Fibroblast of pulmonary artery (primary cell): Measurements from ENCODE around the gene RWDD2A.

Experiments used
- DNase-seq: peaks from one replicate; pipeline ENCODE4 v3.0.0-alpha.2; 2010; ENCODE audit warnings: low read depth
- H3K4me3 ChIP-seq: replicated peaks from 2 replicates; pipeline ENCODE4 v1.5.1; 2011; ENCODE audit warnings: low read depth, mild to moderate bottlenecking, control low read depth, low read length, moderate library complexity
- CTCF ChIP-seq: IDR thresholded peaks from 2 replicates; pipeline ENCODE4 v1.5.1; 2011; ENCODE audit warnings: mild to moderate bottlenecking, control low read depth, low read length, inconsistent platforms; ENCODE audit errors: missing control alignments

RWDD2A gene

GRCh38 chr6:83218646-83219045, 25.5 kb downstream of the RWDD2A start:
- DNase-seq = no peak
- no peak overlapping the region for H3K4me3 ChIP-seq
- no peak for TF ChIP-seq CTCF

- H3K4me3 ChIP-seq = no peak overlapping the region
- DNase-seq = no peak
- TF ChIP-seq CTCF = no peak
Measured at GRCh38 chr6:83220121-83220520, 27.0 kb downstream of the RWDD2A start.

- no peak for DNase-seq
- no peak overlapping the region for H3K4me3 ChIP-seq
- no peak for TF ChIP-seq CTCF
Measured at GRCh38 chr6:83221276-83221675, 28.1 kb downstream of the RWDD2A start.

GRCh38 chr6:83221889-83222479, 28.8 kb downstream of the RWDD2A start:
- H3K4me3 ChIP-seq = no peak overlapping the region
- peak; percentile 48 for TF ChIP-seq CTCF
- peak; percentile 73 for DNase-seq

- H3K4me3 ChIP-seq = no peak overlapping the region
- TF ChIP-seq CTCF = no peak
- no peak for DNase-seq
Measured at GRCh38 chr6:83226517-83226916, 33.4 kb downstream of the RWDD2A start.

GRCh38 chr6:83231146-83231545, 38.0 kb downstream of the RWDD2A start:
- no peak overlapping the region for H3K4me3 ChIP-seq
- peak; percentile 59 for DNase-seq
- TF ChIP-seq CTCF = no peak

GRCh38 chr6:83247471-83247870, 54.3 kb downstream of the RWDD2A start:
- no peak for TF ChIP-seq CTCF
- DNase-seq = no peak
- H3K4me3 ChIP-seq = no peak overlapping the region
